HCT116 (cell line): ENCODE results near the gene TNFSF11. TPM values are rescaled to one million over a fixed set of nuclear protein-coding genes. Genes with fewer than 3 reads are reported as not detected.

ENCODE experiments used
- ATAC-seq: fragments of 200-7000 bp; cut with Tn5 transposase; 2 replicates; pipeline ENCODE4 v1.9.1; 2020; ENCODE audit warnings: mild to moderate bottlenecking, moderate library complexity
- BruUV-seq: library from RNA; stranded (reverse); fragments of 400-500 nt; replicated peaks from 2 replicates; lab custom pipeline; 2021; lab: Mats Ljungman, UMichigan
- CTCF ChIA-PET: fragments of 300-600 bp; sonication (Branson Sonifier 250); formaldehyde crosslinking; loops from one replicate; lab custom pipeline; 2021; ENCODE audit warnings: antibody characterized with exemption; lab: Charles Lee
- POLR2A ChIA-PET: fragments of 300-600, 350-600 bp; sonication (Branson Sonifier 250); formaldehyde crosslinking; loops from one replicate; lab custom pipeline; 2021; ENCODE audit warnings: antibody characterized with exemption; lab: Charles Lee
- RAD21 ChIA-PET, 2 experiments: fragments of 300-600 bp; sonication (Branson Sonifier 250); formaldehyde crosslinking; loops; one replicate each; lab custom pipeline; 2023; ENCODE audit warnings: low total read pairs in 2 of 2; ENCODE audit not compliant: uncharacterized antibody in 2 of 2, unreplicated experiment in 2 of 2, low non-redundant PET in 1 of 2; lab: Charles Lee
- DNase-seq: peaks from one replicate; pipeline ENCODE4 v3.0.0-alpha.2; 2010; ENCODE audit warnings: low read depth, low spot score
- H2AFZ ChIP-seq: fragments of 200-600 bp; shearing (Covaris generic), sonication (generic); 2 replicates; pipeline ENCODE4 v1.6.1; 2017; ENCODE audit warnings: low read depth, mixed run types, mixed read lengths, antibody characterized with exemption, low read length; ENCODE audit not compliant: poor library complexity, severe bottlenecking
- H3K27ac ChIP-seq: 2 replicates; pipeline ENCODE4 v1.5.1; 2012; ENCODE audit warnings: low read depth, low read length
- H3K27me3 ChIP-seq: fragments of 200-600 bp; sonication (generic); 2 replicates; pipeline ENCODE4 v1.6.1; 2016; ENCODE audit warnings: mixed run types, low read length, mixed read lengths; ENCODE audit not compliant: insufficient read depth
- H3K36me3 ChIP-seq, 2 experiments: fragments of 200-500 bp in 1 of 2; fragments of 200-600 bp in 1 of 2; sonication (Bioruptor generic) in 1 of 2; sonication (generic) in 1 of 2; 2 replicates each; pipeline versions ENCODE4 v1.5.1 to v1.6.1; 2014 to 2016; ENCODE audit warnings: low read length in 2 of 2, inconsistent platforms in 1 of 2, mixed read lengths in 1 of 2, mixed run types in 1 of 2; ENCODE audit not compliant: insufficient read depth in 2 of 2, control insufficient read depth in 1 of 2
- H3K4me1 ChIP-seq, 2 experiments: fragments of 200-600 bp in 1 of 2; sonication (generic) in 1 of 2; 2 replicates each; pipeline versions ENCODE4 v1.5.1 to v1.6.1; 2012 to 2017; ENCODE audit warnings: low read length in 2 of 2, inconsistent platforms in 1 of 2, mild to moderate bottlenecking in 1 of 2, mixed read lengths in 1 of 2, mixed run types in 1 of 2, moderate library complexity in 1 of 2; ENCODE audit not compliant: insufficient read depth in 2 of 2, control insufficient read depth in 1 of 2
- H3K4me2 ChIP-seq: fragments of 200-600 bp; sonication (generic); 2 replicates; pipeline ENCODE4 v1.6.1; 2017; ENCODE audit warnings: mixed run types, low read length, mixed read lengths
- H3K4me3 ChIP-seq, 2 experiments: fragments of 200-600 bp in 1 of 2; sonication (generic) in 1 of 2; replicated peaks in 1 of 2; 2 replicates each; pipeline ENCODE4 v1.5.1; 2011 to 2016; ENCODE audit warnings: low read length in 2 of 2, control low read depth in 1 of 2, low read depth in 1 of 2, mild to moderate bottlenecking in 1 of 2, mixed read lengths in 1 of 2, mixed run types in 1 of 2
- H3K79me2 ChIP-seq: fragments of 200-600 bp; sonication (generic); 2 replicates; pipeline ENCODE4 v1.6.1; 2017; ENCODE audit warnings: mild to moderate bottlenecking, mixed run types, low read length, moderate library complexity, mixed read lengths; ENCODE audit not compliant: insufficient read depth
- H3K9ac ChIP-seq: fragments of 200-600 bp; sonication (generic); 2 replicates; pipeline ENCODE4 v1.6.1; 2016; ENCODE audit warnings: low read length, mixed read lengths
- H3K9me2 ChIP-seq: fragments of 200-600 bp; sonication (generic), shearing (Covaris generic); 2 replicates; pipeline ENCODE4 v1.6.1; 2017; ENCODE audit warnings: mixed run types, mild to moderate bottlenecking, moderate library complexity; ENCODE audit not compliant: insufficient read depth
- H3K9me3 ChIP-seq, 2 experiments: fragments of 200-500 bp in 1 of 2; fragments of 200-600 bp in 1 of 2; sonication (Bioruptor generic) in 1 of 2; sonication (generic) in 1 of 2; 2 replicates each; pipeline ENCODE4 v1.6.1; 2014 to 2017; ENCODE audit warnings: low read length in 2 of 2, mixed read lengths in 2 of 2, inconsistent platforms in 1 of 2, low read depth in 1 of 2, mild to moderate bottlenecking in 1 of 2, mixed run types in 1 of 2, moderate library complexity in 1 of 2; ENCODE audit not compliant: control insufficient read depth in 1 of 2, insufficient read depth in 1 of 2
- H4K20me1 ChIP-seq: fragments of 200-600 bp; sonication (generic), shearing (Covaris generic); 2 replicates; pipeline ENCODE4 v1.6.1; 2017; ENCODE audit warnings: mixed run types, mild to moderate bottlenecking, moderate library complexity; ENCODE audit not compliant: insufficient read depth
- CEBPB ChIP-seq: IDR thresholded peaks from 2 replicates; pipeline ENCODE4 v1.6.1; 2012; ENCODE audit warnings: low read depth
- ELF1 ChIP-seq: IDR thresholded peaks from 2 replicates; pipeline ENCODE4 v1.6.1; 2012; ENCODE audit warnings: low read depth, borderline replicate concordance
- EZH2 ChIP-seq: fragments of 200-600 bp; sonication (generic); IDR thresholded peaks from 2 replicates; pipeline ENCODE4 v1.6.1; 2017; ENCODE audit warnings: antibody characterized with exemption, mixed run types
- EZH2phosphoT487 ChIP-seq: fragments of 200-600 bp; IDR thresholded peaks from 2 replicates; pipeline ENCODE4 v1.6.1; 2018; ENCODE audit warnings: antibody characterized with exemption, borderline replicate concordance
- FOSL1 ChIP-seq: IDR thresholded peaks from 2 replicates; pipeline ENCODE4 v1.6.1; 2012; ENCODE audit warnings: low read depth
- JUND ChIP-seq: IDR thresholded peaks from 2 replicates; pipeline ENCODE4 v1.6.1; 2012
- POLR2A ChIP-seq: IDR thresholded peaks from 2 replicates; pipeline ENCODE4 v1.7.0; 2011; ENCODE audit warnings: borderline replicate concordance; ENCODE audit not compliant: insufficient read depth, insufficient read length; ENCODE audit errors: extremely low read depth
- POLR2AphosphoS5 ChIP-seq: IDR thresholded peaks from 2 replicates; pipeline ENCODE4 v1.6.1; 2011; ENCODE audit warnings: mild to moderate bottlenecking, low read depth, low read length, moderate library complexity
- RAD21 ChIP-seq: IDR thresholded peaks from 2 replicates; pipeline ENCODE4 v1.6.1; 2012; ENCODE audit warnings: low read depth, mild to moderate bottlenecking
- SIN3A ChIP-seq: IDR thresholded peaks from 2 replicates; pipeline ENCODE4 v1.6.1; 2012; ENCODE audit warnings: low read depth
- SP1 ChIP-seq: IDR thresholded peaks from 2 replicates; pipeline ENCODE4 v1.6.1; 2012; ENCODE audit warnings: low read depth
- YY1 ChIP-seq: IDR thresholded peaks from 2 replicates; pipeline ENCODE4 v1.6.1; 2011; ENCODE audit warnings: low read length, low read depth, moderate library complexity, mild to moderate bottlenecking; ENCODE audit not compliant: insufficient replicate concordance; ENCODE audit errors: extremely low read depth
- ZBTB33 ChIP-seq: IDR thresholded peaks from 2 replicates; pipeline ENCODE4 v1.6.1; 2011; ENCODE audit warnings: mild to moderate bottlenecking, low read length, moderate library complexity; ENCODE audit not compliant: insufficient replicate concordance; ENCODE audit errors: extremely low read depth
- ZFX ChIP-seq: fragments of 450-650 bp; IDR thresholded peaks from 2 replicates; pipeline ENCODE4 v1.6.1; 2017
- ZNF274 ChIP-seq: fragments of 200-500 bp; sonication (Bioruptor generic); IDR thresholded peaks from 2 replicates; pipeline ENCODE4 v1.6.1; 2014; ENCODE audit warnings: mild to moderate bottlenecking, low read depth, low read length, inconsistent platforms
- intact Hi-C: fragments of 100-400 bp; cut with micrococcal nuclease; formaldehyde crosslinking; loops from 2 replicates; pipeline ENCODE4 v1.10.0; 2022
- total RNA-seq: library from RNA; stranded (reverse); gene quantifications from one replicate; pipeline ENCODE4 v1.2.1, GENCODE V29; 2021; ENCODE audit not compliant: unreplicated experiment
- TF ChIP-seq, protein P1 (sequence below): IDR thresholded peaks from 2 replicates; pipeline ENCODE4 v1.6.1; 2012
- TF ChIP-seq, protein P2 (sequence below): IDR thresholded peaks from 2 replicates; pipeline ENCODE4 v1.6.1; 2012; ENCODE audit warnings: low read depth

TNFSF11 gene
- total RNA-seq, 1 experiment from 2014 or later, result not detected

- ATAC-seq (no peak), DNase-seq (no peak)
- Histone ChIP-seq H3K9me3 (no peaks in the 10 kb centered on the region), H3K4me1 (no peaks in the 10 kb centered on the region), H3K36me3 (no peaks in the 10 kb centered on the region), H3K4me3 (no peak overlapping the region), H3K9ac (no peak overlapping the region), H3K9me2 (no peaks in the 10 kb centered on the region), H4K20me1 (no peaks in the 10 kb centered on the region), H3K27me3 (peaks cover 17% of the 10 kb centered on the region; the same call in 1 of the 2 replicates), H3K27ac (no peak overlapping the region), H3K4me2 (no peak overlapping the region), H3K79me2 (no peaks in the 10 kb centered on the region), H2AFZ (no peak overlapping the region)
- RAD21 ChIA-PET, result no interaction called here
- no peak for TF ChIP-seq ZFX
- no peak for TF ChIP-seq SP1
- TF ChIP-seq ZNF274, result no peak
- TF ChIP-seq, protein P1, sequence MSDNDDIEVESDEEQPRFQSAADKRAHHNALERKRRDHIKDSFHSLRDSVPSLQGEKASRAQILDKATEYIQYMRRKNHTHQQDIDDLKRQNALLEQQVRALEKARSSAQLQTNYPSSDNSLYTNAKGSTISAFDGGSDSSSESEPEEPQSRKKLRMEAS, result no peak
- no peak for TF ChIP-seq JUND
- no peak for TF ChIP-seq EZH2phosphoT487
- POLR2A ChIA-PET, result no interaction called here
- intact Hi-C loops, result no loop called here
- CTCF ChIA-PET, result no interaction called here
- no TSS peak for BruUV-seq
These were observed 6.7 kb downstream of the TNFSF11 start for GRCh38 chr13:42580644-42581043.

DNA sequence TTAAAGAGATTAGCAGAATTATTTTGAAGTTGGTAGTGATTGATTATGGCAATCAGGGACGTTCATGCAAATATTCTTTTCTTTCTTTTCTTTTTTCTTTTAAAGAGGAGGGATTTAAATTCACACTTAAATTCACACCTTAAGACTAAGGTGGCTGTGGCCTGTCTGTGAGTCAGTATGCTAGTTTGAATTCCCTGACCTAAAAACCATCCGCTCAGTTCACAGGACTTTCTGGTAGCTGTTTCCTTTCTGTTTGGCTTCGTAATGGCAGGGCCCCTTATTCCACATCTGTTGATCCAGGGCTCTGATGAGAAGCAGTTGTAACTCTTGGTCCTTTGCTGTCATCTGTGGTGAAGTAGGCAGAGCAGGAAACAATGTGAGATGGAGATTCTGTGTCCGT lies 7.5 kb downstream of the TNFSF11 start:
- no peak overlapping the region for H2AFZ ChIP-seq
- no TSS peak for BruUV-seq
- H3K4me1 ChIP-seq, result no peaks in the 10 kb centered on the region
- intact Hi-C loops, result no loop called here
- H3K9me3 ChIP-seq, result no peaks in the 10 kb centered on the region
- H3K27me3 ChIP-seq, result peaks cover 18% of the 10 kb centered on the region; the same call in 1 of the 2 replicates
- no peaks in the 10 kb centered on the region for H3K79me2 ChIP-seq
- RAD21 ChIA-PET, result no interaction called here
- CTCF ChIA-PET, result no interaction called here
- H3K4me2 ChIP-seq, result no peak overlapping the region
- H3K27ac ChIP-seq, result no peak overlapping the region
- H4K20me1 ChIP-seq, result no peaks in the 10 kb centered on the region
- DNase-seq (no peak), ATAC-seq (no peak)
- POLR2A ChIA-PET, result no interaction called here
- no peak overlapping the region for H3K9ac ChIP-seq
- H3K36me3 ChIP-seq, result no peaks in the 10 kb centered on the region
- H3K4me3 ChIP-seq, result no peak overlapping the region
- no peaks in the 10 kb centered on the region for H3K9me2 ChIP-seq
- TF ChIP-seq ZBTB33, result no peak
- TF ChIP-seq SIN3A, result no peak
- TF ChIP-seq ELF1, result no peak
- TF ChIP-seq YY1, result no peak
- TF ChIP-seq FOSL1, result no peak
- TF ChIP-seq EZH2, result no peak
- TF ChIP-seq CEBPB, result no peak
- TF ChIP-seq, protein P1, result no peak
- TF ChIP-seq ZNF274, result no peak
- TF ChIP-seq RAD21, result no peak
- TF ChIP-seq POLR2AphosphoS5, result no peak
- no peak for TF ChIP-seq SP1
- TF ChIP-seq, protein P2, sequence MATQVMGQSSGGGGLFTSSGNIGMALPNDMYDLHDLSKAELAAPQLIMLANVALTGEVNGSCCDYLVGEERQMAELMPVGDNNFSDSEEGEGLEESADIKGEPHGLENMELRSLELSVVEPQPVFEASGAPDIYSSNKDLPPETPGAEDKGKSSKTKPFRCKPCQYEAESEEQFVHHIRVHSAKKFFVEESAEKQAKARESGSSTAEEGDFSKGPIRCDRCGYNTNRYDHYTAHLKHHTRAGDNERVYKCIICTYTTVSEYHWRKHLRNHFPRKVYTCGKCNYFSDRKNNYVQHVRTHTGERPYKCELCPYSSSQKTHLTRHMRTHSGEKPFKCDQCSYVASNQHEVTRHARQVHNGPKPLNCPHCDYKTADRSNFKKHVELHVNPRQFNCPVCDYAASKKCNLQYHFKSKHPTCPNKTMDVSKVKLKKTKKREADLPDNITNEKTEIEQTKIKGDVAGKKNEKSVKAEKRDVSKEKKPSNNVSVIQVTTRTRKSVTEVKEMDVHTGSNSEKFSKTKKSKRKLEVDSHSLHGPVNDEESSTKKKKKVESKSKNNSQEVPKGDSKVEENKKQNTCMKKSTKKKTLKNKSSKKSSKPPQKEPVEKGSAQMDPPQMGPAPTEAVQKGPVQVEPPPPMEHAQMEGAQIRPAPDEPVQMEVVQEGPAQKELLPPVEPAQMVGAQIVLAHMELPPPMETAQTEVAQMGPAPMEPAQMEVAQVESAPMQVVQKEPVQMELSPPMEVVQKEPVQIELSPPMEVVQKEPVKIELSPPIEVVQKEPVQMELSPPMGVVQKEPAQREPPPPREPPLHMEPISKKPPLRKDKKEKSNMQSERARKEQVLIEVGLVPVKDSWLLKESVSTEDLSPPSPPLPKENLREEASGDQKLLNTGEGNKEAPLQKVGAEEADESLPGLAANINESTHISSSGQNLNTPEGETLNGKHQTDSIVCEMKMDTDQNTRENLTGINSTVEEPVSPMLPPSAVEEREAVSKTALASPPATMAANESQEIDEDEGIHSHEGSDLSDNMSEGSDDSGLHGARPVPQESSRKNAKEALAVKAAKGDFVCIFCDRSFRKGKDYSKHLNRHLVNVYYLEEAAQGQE, result no peak
- TF ChIP-seq POLR2A, result no peak
